ENCODE data around the gene ATP4A.

Gene ATP4A

DNA sequence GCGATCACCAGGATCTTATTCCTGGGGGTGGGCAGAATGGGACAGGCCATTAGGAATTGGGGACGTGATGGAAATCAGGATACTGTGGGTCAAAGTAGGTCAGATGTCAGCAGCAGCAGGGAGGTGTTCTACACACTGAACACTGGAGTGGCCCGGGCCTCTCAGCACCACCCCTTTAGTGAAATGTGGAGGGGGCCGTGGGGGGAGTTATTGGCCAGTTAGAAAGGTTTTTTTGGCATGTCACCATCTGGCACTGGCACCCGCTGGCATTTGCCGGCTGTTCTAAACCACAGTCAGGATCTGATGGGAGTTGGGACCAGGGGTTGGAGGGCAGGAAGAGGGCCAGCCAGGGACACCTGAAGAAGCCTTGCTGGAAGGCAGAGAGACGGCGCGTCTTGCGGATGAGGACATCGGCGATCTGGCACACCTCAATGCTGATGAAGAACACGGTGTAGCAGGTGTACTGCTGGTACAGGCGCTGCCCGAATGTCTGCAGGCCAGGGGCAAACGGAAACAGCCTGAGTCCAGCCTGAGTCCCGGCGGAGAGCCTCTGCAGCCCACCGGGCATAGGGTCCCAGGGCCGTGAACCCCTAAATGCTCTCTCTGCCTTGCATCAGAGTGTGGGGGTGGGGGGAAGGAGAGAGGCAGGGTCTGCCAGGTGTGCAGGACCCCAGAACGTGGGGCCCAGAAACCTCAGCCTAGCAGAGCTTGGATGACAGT lies 12.2 kb downstream of the ATP4A start:
- in situ Hi-C loops (cut with HindIII; ENCODE audit: low sequenced_read_pairs), result no loop called here

DNA sequence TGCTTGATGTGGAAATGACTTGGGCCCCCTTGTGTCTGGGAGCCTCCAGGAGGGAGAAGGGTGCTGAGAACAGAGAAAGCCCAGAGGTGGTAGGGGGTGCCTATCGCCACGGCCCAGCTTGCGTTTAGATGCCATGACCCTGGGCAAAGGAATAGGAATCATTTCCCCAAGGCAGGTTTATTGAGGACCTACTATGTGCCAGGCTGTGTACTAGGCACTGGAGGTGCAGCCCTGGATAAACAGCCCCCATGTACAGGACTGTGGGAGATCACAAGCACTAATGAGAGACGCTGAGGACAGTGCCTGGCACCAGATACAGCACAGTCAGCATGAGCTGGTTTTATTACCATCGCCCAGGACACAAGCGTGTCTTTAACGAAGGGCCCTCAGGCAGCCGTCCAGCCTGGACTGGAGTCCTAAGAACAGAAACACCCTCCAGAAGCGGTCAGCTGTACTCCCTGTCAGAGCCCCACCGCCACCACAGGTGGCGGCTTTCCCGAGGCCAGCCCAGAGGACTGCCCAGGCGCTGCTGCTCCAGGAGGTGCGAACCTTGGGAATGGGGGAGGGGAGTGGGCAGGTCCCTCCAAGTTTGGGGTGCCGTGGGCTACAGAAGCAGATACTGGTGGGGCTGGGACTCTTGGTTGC lies 13.5 kb downstream of the ATP4A start:
- in situ Hi-C loops (cut with HindIII; ENCODE audit: low sequenced_read_pairs), result loop anchor here (5.0 kb wide), 1 partner anchor 87 kb away; no protein-coding TSS in a partner anchor

DNA sequence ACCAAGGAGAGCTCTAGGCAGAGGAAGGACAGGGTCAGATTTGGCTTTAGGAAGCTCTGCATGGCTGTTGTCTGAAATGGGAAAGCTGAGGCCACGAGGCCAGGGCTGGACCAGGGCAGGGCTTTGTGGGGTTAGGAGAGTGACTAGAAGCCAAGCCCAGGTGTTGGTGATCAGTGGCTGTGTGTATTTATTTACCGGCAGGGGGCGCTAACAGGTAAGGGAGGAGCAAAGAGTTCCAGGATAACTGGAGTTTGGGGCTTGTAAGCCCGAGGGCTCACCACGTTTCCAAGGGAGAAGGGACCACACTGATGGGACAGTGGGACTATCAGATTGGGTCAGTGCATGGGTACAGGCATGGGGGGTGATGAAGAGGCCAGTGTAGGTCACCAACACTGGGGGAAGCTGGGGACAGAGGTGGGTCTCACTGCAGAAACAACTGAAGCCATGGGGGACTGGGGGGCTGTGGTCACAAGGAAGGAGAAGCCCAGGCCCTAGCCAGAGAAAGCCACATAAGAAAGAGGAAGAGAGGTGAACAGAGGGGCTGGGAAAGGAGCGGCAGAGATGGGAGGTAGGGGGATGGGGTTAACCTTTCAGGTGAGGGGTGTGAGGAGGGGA lies 14.2 kb downstream of the ATP4A start:
- in situ Hi-C loops (cut with HindIII; ENCODE audit: low sequenced_read_pairs), result loop anchor here (5.0 kb wide), 1 partner anchor 88 kb away; no protein-coding TSS in a partner anchor

DNA sequence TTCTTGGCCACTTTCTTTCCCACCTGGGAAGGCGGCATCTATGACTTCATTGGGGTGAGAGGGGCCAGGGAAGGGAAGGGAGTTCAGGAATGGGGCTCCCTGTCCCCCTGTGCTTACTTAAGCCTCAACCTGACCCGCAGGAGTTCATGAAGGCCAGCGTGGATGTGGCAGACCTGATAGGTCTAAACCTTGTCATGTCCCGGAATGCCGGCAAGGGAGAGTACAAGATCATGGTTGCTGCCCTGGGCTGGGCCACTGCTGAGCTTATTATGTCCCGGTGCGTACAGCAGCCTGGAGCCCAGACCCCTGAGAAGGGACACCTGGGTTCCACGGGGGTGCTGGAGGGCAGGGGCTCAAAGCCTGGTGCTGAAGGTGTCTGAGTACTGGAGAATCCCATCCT lies 16.9 kb downstream of the ATP4A start:
- in situ Hi-C loops (cut with HindIII; ENCODE audit: low sequenced_read_pairs), result loop anchor here (5.0 kb wide), 1 partner anchor 91 kb away; no protein-coding TSS in a partner anchor

DNA sequence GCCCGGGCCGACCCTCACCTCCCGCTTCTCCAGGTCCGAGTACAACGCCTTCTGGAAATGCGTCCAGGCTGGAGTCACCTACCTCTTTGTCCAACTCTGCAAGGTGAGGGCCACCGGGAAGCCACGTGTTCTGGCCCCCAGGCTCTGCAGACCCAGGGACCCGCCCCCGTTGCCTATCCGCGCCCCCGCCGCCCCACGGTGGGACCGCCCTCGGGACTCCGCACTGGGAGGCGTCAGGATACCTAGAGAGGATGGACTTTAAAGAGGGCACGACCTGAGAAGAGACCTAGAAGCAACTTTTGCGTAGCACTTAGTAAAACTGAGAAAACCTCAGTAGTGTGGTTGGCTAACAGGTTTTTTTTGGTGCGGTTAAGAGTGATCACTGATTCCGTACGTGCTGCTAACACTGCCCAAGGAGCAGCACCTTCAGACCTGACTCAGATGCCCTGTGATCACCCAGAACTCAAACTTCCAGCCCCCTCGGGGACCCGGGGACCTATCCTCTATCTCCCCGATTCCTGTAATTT lies 17.5 kb downstream of the ATP4A start:
- in situ Hi-C loops (cut with HindIII; ENCODE audit: low sequenced_read_pairs), result loop anchor here (5.0 kb wide), 1 partner anchor 91 kb away; no protein-coding TSS in a partner anchor

DNA sequence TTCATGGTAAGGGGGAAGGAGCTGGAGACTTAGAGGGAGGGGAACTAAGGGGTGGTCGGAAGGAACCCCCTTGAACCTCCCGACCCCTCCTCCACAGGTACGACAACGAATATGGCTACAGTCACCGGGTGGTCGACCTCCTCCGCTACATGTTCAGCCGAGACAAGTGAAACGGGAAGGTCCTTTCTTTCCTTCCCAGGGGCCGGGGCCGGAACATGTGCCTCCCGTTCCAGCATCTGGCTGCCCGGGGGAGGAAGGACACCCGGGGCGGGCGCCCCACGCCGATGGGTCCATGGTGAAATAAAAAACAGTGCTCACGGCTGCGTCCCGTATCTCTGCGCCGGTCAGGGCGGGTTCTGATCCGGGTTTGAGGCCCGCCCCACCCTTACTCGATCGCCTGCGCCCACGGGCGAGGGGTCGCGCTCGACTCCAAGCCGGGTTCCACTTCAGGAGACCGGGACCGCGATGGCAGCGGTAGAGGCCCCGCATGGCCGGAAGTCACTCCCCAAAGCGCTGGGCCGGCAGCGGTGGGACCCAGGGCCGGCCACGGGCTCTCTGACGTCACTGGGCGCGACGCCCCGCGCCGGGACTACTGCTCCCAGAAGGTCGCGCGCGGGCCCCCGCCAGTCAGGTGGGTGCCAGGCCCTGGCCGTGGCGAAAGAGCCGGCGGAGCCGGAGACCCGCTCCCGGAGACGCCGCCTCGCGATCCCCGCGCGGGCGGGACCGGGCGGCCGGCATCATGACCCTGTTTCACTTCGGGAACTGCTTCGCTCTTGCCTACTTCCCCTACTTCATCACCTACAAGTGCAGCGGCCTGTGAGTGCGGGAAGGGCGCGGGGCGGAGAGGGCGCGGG lies 18.2 kb downstream of the ATP4A start, which contains the start of gene TMEM147:
TMEM147 (plus strand) TSS at position 626 of the 854 bp plus-strand sequence; CDS start at position 740, 114 bp downstream.
- in situ Hi-C loops (cut with HindIII; ENCODE audit: low sequenced_read_pairs), result loop anchor here (5.0 kb wide), 1 partner anchor 92 kb away; no protein-coding TSS in a partner anchor

DNA sequence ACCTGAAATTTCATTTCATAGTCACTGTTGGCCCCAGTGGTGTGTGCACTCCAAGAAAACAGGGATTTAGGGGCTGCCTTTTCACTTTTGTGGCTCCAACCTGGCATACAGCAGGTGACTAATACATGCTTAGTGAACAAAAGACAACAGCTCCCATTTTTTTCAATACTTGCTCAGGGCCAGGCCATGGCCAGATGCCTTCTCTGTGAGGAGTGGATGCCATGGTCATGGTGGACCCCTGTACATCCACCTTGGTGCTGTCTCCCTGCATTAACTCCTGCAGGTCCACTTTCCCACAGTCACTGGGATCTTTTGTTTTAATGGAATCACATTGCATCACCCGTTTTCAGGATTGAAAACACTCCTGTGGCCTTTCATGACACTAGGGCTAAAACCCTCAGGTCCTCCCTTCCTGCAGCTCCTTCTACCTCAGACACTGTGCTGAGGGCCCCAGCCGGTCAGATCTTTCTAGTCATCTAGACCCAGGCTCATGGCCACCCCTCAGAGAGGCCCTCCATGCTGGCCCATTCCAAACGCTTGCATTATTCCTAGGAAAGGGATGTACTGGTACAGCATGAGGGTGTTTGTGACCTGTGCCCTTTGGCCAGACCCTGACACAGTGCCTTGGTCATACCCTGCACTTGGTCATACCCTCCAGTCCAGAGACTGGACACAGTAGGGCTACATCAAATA lies 19.2 kb downstream of the ATP4A start:
- in situ Hi-C loops (cut with HindIII; ENCODE audit: low sequenced_read_pairs), result no loop called here

DNA sequence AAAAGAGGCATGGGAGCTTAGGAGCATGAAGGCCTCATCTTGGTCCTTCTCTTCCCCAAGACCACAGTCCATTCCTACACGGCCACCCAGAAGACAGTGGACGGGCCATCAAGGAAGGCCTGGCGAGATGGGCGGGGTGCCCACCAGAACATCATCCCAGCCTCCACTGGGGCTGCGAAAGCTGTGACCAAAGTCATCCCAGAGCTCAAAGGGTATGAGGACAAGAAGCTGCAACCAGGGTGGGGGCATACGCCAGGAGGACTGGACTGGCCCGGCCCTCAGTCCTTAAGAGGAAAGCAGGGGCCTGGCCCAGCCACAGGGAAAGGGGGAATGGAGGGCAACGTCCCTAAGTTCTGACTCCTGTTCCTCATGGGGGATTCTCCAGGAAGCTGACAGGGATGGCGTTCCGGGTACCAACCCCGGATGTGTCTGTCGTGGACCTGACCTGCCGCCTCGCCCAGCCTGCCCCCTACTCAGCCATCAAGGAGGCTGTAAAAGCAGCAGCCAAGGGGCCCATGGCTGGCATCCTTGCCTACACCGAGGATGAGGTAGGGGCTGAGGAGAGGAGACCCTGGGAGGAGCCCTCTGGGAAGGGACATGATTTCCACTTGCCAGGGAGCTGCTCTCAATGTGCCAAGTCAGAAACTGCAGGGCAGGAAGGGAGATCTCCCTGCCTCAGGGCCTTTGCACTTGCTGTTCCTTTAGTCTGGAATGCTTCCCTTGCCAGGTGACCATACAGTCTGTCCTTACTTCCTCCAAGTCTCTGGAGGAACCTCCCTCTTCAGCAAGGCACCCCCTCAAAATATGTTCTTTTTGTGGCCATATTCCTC lies 20.0 kb downstream of the ATP4A start:
- in situ Hi-C loops (cut with HindIII; ENCODE audit: low sequenced_read_pairs), result no loop called here

DNA sequence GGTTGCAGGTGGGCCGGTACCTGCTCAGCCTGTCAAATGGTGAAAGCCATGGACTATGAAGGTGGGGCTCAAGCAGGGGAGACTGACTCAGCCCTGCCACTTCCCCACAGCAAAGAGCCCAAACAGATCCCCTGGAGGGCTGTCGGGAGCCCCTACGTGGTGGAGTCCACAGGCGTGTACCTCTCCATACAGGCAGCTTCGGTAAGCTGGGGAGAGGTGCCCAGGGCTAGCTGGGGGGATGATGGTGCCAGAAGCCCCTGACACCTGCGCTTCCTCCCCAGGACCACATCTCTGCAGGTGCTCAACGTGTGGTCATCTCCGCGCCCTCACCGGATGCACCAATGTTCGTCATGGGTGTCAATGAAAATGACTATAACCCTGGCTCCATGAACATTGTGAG lies 21.2 kb downstream of the ATP4A start:
- in situ Hi-C loops (cut with HindIII; ENCODE audit: low sequenced_read_pairs), result no loop called here

DNA sequence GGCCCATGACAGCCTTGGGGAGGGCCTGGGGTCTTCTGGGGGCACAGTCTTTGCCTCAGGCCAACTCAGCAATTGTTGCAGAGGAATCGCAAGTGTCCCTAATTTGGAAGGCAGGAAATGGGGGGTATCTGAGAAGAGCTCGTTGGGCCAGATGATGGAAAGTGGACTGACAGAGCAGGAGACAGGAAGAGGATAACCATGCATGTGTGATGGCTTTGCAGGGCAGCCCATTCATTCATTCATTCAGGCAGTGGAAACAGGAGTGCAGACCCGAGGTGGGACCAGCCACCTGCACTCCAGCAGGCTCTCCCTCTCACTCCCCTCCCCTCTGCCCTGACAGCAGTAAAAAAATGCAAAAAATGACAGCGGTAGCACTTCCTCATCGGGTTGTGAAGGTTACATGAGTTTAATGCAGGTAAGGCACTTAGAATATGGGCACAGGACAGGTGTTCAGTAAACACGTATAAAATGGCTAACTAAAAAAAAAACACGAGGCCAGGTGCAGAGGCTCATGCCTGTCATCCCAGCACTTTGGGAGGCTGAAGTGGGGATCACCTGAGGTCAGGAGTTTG lies 23.0 kb downstream of the ATP4A start:
- in situ Hi-C loops (cut with HindIII; ENCODE audit: low sequenced_read_pairs), result no loop called here

DNA sequence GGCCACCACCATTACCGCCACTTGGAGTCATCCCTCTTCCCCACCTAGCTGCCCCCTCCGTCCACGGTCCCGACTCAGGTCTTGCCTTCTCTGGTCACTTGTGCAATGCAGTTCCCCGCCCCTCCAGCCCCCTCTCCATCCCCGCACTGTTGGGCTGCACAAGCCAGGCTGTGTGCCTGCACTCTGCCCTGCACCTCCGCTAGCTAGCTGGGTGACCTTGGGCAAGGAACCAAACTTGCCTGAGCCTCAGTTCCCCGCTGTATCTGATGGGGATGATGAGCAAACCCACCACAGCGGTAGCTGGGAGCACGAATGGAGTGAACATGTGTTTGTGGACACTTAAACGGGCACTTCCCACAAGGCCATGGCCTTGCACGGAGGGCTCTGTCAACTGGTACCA lies 23.6 kb downstream of the ATP4A start:
- in situ Hi-C loops (cut with HindIII; ENCODE audit: low sequenced_read_pairs), result no loop called here

DNA sequence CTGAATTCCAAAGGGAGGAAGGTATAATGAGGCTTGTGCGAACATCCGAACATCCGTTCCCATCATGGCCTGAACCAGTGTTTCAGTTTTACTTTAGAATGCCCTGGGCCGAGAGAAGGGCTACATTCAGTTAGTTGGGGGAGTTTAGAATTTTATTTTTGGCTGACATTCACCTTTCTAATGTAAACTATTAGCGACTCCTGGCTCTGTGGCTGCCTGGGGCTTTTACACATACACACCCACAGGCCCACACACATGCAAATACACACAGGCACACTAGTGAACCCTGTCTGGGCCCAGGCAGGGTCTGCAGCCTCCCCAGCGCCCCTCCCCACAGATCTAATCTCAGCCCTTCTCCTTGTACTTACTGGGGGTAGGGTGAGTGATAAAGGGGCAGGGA lies 24.1 kb downstream of the ATP4A start:
- in situ Hi-C loops (cut with HindIII; ENCODE audit: low sequenced_read_pairs), result no loop called here

DNA sequence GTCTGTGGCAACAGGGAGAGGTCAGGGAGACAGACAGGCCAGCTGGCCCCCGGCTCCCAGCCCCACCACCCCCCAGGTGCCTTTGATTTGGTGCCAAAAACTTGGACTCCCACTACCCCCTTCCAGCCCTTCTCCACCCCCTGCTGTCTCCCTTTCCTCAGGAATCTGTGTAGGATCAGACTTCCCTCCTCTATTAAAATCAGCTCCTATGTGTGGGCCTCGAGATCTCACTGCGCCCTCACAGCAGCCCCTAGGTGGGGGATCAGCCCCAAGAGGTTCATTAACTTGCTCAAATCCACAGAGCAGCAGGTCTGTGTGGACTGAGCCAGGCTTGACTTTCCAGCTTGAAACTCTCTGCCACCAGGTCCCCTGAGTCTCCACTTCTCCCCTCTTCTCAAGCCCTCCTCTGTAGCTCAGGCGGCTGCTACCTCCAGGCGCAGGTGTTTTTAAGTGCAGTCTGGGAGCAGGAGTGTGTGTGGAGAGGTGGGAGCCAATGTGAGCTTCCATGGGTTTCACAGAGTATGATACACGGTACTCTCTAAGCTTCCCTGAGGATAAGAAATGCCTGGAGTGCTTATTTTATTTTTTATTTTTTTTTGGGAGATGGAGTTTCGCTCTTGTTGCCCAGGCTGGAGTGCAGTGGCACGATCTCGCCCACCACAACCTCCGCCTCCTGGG lies 28.5 kb downstream of the ATP4A start:
- in situ Hi-C loops (cut with HindIII; ENCODE audit: low sequenced_read_pairs), result no loop called here

DNA sequence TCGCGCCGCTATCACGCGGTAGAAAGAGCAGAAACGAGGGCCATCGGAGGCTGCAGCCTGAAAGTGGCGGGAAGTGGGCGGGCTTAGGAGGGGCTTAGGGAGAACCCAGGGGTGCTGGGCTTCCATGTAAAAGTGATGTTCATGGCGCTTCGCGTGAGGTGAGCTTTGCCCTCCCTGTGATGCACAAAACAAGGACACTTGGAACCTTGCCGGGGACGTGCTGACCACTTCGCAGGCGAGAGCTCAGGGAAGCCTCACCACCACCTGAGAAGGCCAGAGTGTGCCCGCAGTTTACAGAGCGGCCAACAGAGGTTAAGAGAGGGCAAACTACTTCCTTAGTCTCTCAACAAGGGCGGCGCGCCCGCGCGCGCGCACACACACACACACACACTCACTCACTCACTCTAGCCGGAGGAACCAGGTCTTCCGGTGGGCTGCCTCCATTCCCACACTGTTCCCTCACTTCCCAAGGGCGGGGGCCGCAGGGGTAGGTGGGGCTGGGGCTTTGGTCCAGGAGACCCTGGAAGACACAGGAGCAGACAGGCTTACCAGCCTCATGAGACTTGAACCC lies 29.6 kb downstream of the ATP4A start:
- in situ Hi-C loops (cut with HindIII; ENCODE audit: low sequenced_read_pairs), result no loop called here

DNA sequence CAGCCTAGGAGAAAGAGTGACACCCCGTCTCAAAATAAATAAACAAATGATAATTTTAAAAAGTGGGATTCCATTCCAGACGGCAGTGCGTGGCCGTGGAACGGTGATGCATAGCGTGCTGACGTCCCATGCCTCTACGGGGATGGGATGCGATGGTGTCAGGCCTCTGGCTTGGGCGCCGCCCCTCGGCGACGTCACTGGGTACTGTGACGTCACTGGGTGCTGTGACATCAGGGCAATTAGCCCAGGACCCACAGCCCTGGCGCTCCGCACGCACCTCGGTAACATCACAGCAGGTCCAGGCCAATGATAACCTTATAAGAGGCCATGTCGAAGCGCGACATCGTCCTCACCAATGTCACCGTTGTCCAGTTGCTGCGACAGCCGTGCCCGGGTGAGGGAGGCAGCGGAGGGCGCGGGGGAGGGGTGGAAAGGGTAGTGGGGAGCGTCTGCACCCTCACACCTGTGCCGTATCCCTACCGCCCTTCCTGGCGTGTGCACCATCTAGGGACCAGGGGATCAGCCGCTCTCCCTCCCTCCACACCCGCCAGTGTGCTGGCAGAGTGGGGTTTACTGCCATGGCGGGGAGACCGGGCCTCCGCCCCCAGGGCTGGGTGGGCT lies 30.1 kb downstream of the ATP4A start, which contains the start of gene GAPDHS:
GAPDHS (plus strand) TSS at position 256 of the 621 bp plus-strand sequence; CDS start at position 328, 72 bp downstream.
- in situ Hi-C loops (cut with HindIII; ENCODE audit: low sequenced_read_pairs), result no loop called here

DNA sequence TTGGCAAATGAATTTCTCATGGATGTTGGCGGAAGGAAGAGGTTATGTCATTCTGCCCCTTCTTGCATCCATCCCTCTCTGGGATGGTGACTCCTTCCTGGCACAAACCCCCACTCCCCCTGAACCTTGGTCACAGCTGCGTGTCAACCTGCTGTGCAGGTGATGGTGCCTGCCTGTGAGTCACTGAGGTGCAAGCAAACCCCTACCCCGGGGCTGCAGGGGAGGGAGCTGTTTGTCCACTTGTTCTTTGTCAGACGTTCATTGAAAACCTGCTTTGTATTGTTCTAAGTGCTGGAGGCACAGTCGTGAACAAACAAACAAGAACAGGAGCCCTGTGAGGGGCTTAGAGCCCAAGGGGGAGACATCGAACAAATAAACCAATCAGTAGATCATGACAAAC lies 32.2 kb downstream of the ATP4A start:
- in situ Hi-C loops (cut with HindIII; ENCODE audit: low sequenced_read_pairs), result no loop called here

Data from endothelial cell of hepatic sinusoid (primary cell).